Inflammatory macrophage (primary cell): ENCODE measurements around the gene SLC39A1.

Experiments used
- DNase-seq, 2 donors: peaks; one replicate each; pipeline ENCODE4 v3.0.0-alpha.2; 2020 to 2022

The SLC39A1 gene

DNA sequence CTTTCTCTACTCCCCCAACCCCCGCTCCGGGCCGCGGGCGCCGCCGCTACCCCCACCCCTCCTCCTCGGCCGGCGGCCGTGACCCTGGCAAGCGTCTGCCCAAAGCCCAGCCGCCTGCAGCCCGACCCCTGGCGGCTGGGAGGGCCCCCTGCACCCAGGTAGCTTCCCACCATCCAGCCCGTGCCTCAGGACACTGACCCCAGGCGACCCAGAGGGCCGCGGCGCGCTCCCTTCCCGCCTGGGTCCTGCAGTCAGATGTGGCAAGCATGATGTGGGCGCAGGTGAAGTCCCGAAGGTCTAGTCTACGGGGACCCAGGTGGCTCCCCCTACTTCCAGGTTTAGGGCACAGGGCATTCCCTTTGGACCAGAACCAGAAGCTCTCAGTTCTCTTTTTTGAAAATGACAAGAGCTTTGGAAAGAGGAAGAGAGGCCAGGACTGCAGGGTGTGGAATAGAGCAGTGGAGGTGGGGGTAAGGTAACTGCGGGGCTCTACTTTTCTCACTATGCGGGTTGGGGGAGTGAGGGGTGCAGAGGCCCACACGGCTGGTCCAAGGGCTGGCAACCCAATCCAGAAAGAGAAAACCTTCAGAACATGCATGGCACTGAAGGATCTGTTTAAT is 16.6 kb downstream of the SLC39A1 start, which contains the start of gene DENND4B:
Gene DENND4B (minus strand): TSS at position 97 of the 620 bp plus-strand sequence. CDS start 2,344 bp downstream, outside the sequence.
- DNase-seq: peak; percentile 86 to 87

DNA sequence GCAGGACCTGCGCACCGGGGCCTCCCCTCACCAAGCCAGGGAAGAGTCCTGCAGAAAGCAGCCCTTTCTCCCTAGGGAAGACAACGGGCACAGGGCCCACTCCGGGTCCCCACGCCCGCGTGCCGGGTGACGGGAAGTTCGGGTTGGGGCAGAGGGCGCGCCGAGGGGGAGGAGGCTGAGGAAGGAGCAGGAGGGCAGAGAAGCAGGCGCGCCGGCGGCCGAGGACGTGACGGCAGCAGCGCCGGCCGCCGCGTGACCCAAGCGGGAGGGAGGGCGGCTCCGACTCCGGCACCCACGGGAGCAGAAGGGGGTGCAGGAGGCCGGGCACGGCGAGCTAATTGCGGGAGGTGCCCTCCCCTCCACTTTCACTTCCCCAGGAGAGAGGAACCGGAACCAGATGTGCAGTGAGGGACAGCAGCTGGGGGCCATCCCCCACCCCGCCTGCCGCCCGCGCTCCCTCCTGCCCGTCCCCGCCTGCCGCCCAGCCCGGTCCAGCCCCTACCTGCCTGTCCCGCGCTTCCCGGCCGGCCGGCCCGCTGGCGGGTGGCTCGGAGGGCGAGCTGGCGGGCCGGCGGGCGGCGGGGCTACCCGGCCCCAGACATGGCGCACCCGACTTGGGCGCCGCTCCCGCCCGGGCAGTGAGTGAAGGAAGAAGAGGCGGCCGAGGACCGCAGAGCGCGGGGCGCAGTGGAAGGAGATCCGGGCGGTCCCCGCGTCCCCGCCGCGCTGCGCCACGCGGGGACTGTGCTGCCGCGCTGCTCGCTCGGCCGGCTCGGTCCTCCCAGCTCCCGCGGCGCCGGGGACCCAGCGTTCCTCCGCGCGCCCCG is 17.3 kb downstream of the SLC39A1 start:
- DNase-seq: peak; percentile 98 to 99

GRCh38 chr1:153945131-153945794 is 18.1 kb downstream of the SLC39A1 start:
- DNase-seq: peak; percentile 92 to 95

- DNase-seq: no peak
These were observed 18.6 kb downstream of the SLC39A1 start for GRCh38 chr1:153944827-153945117.

GRCh38 chr1:153944005-153944826 is 19.1 kb downstream of the SLC39A1 start:
- peak; percentile 74 to 76 for DNase-seq

GRCh38 chr1:153942766-153943549 is 20.4 kb downstream of the SLC39A1 start:
- no peak for DNase-seq

DNA sequence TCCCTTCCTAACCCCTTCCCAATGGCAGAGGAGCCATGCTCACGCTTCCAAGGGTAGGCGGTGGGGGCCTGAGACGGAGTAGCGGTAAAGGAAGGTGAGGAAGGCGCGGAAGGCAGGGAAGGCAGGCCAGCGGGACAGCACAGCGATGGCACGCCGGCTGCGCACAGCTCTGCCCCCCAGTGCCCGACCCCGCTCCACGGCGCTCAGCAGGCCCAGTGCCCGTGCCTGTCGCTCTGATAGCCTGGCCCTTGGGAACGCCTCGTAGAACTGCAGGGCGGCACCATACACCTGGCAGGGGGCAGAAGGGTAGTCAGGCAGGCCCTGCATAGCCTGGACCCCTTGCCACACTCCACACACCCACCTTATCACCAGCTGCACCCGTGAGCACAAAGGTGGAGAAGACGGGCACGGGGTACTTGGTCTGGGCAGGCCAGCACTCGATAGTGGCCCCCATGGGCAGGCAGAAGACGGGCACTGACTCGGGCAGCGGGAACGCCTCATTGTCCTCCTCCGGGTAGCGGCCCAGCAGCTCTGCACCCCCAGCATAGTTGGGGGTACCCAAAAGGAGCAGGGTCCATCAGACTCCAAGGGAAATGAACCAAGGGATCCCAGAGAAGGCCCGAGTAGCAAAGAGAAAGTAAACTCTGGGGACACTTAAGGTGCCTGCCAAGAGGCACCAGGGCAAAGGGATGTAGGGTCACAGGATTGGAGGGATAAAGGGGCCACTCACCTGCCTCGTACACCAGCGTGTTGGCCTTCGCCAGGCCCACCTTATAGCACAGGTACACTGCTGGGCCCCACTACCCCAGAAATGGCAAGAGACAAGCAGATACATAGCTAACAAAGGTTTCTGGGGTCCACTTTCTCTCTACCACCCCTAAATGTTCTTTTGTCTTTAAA is 21.3 kb downstream of the SLC39A1 start:
- no peak for DNase-seq

- DNase-seq: no peak
These were observed 22.6 kb downstream of the SLC39A1 start for GRCh38 chr1:153940756-153941155.

GRCh38 chr1:153939476-153939875 is 23.9 kb downstream of the SLC39A1 start:
- DNase-seq: no peak

DNA sequence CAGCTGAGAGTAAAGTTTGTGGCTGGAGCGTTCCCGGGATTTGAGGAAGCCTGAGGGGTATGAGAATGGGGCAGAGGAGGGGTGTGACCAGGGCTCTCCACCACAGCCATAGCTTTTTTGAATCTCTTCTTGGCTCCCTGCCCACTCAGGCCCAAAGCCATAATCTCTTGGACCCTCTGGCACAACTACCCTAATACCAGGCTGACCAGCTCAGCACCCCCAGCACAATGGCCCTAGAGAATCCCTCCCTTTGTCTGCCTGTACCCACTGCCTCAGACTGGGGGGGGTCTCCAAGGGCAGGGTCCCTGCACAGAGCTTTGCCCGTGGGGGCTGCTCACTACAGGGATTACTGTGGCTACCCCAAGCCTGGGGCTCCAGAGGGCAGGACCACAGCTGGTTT is 24.3 kb downstream of the SLC39A1 start:
- DNase-seq: no peak

DNA sequence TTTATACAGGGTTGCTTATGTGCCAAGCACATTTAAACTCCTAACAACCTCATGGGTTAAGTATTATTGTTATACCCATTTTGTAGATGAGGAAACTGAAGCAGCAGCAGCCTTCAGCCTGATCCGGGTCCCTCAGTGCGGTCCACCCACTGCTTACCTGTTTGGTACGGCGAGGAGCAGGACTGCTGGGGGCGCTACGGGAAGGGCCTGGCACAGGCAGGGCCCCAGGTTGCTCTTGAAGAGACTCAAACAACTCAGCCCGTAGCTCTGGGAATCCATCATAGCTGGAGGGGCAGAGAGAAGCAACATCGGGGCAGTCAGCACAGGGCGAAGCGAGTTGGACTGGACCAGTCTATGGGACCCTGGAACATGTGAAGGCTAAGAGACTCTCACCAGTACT is 26.0 kb downstream of the SLC39A1 start:
- no peak for DNase-seq

DNA sequence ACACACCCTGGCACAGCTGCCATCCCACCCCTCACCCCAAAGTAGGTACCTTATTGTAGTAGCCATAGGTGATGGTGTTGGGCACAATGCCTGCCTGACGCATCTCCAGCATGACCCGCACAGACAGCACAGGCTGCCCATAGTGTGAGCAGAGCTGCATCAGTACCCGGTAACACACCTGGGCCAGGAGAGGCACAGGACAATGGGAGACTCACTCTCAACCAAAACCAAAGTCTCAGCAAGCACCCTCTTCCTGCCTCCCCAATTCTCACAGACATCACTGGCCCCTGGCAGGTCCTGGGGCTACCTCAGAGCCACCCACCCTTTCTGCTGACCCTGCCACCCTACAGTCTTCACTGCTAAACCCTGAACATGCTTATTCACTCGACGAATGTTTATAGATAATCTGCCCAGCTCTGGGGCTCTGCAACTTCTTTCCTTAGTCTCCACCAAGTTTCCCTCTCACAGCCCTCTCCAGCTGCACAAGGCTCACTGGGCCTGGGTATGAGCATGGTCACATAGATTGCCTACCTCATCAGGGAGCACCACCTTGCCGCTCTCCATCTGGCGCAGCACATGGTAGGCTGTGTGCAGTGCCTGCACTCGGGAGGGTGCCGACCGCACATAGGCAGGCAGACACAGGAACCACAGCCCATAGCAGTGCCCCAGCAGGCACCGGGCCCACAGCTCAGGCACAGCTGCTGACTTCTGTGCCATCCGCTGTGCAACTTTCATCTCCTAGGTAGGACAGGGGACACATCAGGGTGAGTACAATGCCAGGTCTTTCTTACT is 27.1 kb downstream of the SLC39A1 start:
- DNase-seq: no peak

DNA sequence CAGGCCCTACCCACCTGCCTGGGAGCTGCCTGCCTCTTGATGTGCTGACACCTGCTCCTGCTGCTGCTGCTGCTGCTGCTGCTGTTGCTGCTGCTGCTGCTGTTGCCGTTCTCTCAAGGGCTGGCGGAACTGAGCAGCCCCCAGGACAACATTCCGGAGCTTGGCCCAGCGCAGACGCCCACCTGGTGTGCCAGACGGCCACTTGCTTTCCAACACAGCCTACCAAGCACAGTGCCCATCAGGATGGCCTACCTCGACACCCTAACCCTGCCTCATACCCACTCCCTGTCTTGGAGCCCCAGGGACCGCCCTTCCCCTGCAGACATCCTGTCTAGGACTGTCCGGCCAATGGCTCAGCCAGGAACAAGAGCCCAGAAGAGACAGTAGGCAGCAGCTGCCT is 28.6 kb downstream of the SLC39A1 start:
- DNase-seq: no peak

GRCh38 chr1:153933955-153934354 is 29.4 kb downstream of the SLC39A1 start:
- no peak for DNase-seq

- DNase-seq: no peak
These were observed 29.9 kb downstream of the SLC39A1 start for GRCh38 chr1:153933430-153933829.

DNA sequence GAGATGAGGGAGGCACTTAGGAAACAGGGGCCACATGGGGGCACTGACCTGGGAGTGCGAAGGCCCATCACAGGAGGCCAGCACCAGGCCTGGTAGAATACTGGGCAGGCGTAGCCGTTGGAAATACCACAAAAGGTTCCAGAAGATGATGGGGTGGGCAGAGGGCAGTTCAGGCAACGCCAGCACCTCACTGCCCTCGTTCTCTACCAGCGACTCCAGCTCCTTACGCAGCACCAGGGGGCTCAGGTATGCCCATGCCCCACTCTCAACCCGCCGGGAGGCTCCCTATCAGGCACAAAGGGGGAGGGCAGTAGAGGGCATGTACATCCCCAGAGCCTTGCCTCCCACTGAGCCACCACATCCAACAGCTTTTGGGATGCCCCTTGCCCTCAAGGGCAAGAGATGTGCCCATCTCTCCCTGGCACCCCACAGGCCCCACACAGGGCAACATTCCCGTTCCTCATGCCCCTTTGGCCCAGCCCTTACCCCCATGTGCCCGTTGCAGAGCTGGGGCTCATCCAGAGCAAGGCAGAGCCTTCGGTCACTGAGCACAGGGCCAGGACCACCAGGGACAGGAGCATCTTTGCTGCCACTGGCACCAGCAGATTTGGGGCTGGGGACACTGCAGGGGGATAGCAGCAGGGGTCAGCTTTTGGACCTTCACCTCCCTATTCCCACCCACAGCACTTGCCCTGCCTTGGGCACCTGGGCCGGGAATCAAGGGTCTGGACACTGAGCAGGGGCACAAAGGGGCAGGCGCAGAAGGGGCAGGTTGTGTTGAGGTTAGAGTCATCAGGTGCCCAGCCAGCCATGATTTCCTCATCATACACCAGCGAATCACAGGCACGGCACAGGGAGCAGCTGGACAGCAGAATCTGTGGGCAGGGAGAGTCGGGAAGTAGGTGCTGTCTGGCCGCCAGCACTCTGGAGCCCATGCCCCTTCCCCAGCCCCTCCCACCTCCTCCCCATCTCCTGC is 30.9 kb downstream of the SLC39A1 start:
- DNase-seq: no peak

DNA sequence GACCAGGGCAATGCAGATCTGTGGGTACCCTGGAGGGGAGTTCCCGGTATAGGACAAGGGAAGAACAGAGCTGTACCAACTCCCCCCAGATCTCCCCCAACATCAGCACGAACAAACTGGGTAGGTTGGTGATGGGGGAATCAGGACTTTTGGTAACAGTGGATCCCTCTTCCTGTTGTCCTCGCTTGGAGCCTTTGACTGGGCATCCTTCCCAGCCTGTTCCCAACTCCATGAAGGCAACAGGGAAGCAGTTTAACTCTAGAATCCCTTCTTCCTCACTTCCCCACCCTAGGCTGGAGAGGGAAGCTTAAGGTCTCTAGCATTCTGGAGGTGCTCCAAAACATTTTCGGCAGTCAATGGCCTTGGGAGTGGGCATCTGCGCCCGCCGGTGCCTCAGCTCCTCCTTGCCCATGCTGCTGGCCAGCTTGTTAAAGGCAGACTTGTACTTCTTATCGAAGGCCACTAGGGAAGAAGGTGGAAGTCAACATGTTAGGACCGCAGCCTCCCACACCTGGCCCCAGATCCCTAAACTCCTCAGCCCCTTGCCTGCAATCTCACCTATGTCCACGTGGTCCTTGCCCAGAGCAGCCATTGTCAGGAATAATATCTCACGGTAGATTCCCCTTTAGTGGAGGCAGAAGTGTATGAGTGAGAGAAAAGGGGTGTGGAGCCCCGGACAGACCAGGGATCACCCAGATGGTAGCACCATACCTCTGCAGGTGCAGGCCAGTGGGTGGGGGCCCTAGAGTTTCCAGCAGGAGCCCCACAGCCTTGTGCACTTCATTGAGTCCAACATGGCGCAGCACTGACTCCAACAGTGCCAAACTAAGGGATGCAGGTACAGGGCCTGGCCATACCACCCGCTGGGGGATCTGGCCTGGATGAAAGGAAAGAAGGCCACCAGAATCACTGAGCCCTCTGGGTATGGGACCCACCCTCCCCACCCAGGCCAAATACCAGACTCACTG is 33.1 kb downstream of the SLC39A1 start:
- DNase-seq: no peak

DNA sequence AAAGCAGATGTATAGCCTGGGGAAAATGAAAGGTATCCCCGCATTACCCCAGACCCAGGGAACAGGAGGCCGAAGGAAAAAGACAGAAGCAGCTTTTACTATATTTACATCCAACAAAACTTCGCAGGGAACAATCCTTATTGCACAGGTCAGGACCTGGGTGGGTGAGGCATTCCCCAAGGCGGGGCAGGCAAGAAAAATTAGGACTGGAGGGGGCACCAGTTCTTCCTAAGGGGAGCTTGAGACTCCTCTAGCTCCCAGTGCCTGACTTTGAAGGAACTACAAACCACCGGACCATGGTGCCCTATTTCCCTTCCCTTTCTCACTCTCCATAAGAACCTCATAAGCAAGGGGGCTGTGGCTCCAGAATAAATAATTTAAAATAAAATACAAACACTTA is 33.9 kb downstream of the SLC39A1 start:
- DNase-seq: no peak
